WERI-Rb-1 (cell line): Measurements from ENCODE around the gene ZNF488.

ENCODE experiments used
- DNase-seq: peaks from one replicate; pipeline ENCODE4 v3.0.0-alpha.2; 2020
- H3K27ac ChIP-seq: fragments of 250-450 bp; sonication (Bioruptor Pico); 2 replicates; pipeline ENCODE4 v1.5.1; 2020; ENCODE audit warnings: mild to moderate bottlenecking, moderate library complexity
- H3K27me3 ChIP-seq: fragments of 250-450 bp; sonication (Bioruptor Pico); 2 replicates; pipeline ENCODE4 v1.5.1; 2021; ENCODE audit warnings: mild to moderate bottlenecking, low read depth, moderate library complexity; ENCODE audit not compliant: insufficient read depth, severe bottlenecking
- H3K36me3 ChIP-seq: fragments of 250-450 bp; sonication (Bioruptor Pico); 2 replicates; pipeline ENCODE4 v1.5.1; 2020; ENCODE audit warnings: mild to moderate bottlenecking, moderate library complexity
- H3K4me3 ChIP-seq: 2 replicates; pipeline ENCODE4 v1.5.1; 2011; ENCODE audit warnings: low read depth, mild to moderate bottlenecking, control low read depth, low read length
- H3K9me3 ChIP-seq: fragments of 250-450 bp; sonication (Bioruptor Pico); 2 replicates; pipeline ENCODE4 v1.5.1; 2021; ENCODE audit warnings: mild to moderate bottlenecking, moderate library complexity; ENCODE audit not compliant: severe bottlenecking
- CTCF ChIP-seq: IDR thresholded peaks from 2 replicates; pipeline ENCODE4 v1.5.1; 2011; ENCODE audit warnings: low read depth, mild to moderate bottlenecking, control low read depth, inconsistent platforms, low read length

ZNF488 gene

GRCh38 chr10:47350671-47351640 is 33.1 kb downstream of the ZNF488 start:
- TF ChIP-seq CTCF, result no peak

GRCh38 chr10:47349941-47350371 is 34.1 kb downstream of the ZNF488 start:
- Histone ChIP-seq H3K36me3 (peaks cover 56% of the 10 kb centered on the region), H3K27ac (peak overlapping the region; percentile 91), H3K9me3 (no peaks in the 10 kb centered on the region), H3K4me3 (peak overlapping the region; percentile 80), H3K27me3 (no peaks in the 10 kb centered on the region)
- peak; percentile 62 for DNase-seq
- peak; percentile 42 for TF ChIP-seq CTCF

More at GRCh38 chr10:47350671-47351640, 33.1 kb downstream of the ZNF488 start:
- H3K27ac ChIP-seq, result peak overlapping the region; percentile 91
- no peak for DNase-seq
- no peaks in the 10 kb centered on the region for H3K9me3 ChIP-seq
- H3K4me3 ChIP-seq, result peak overlapping the region; percentile 80
- H3K36me3 ChIP-seq, result peaks cover 66% of the 10 kb centered on the region
- no peaks in the 10 kb centered on the region for H3K27me3 ChIP-seq

- H3K9me3 ChIP-seq, result no peaks in the 10 kb centered on the region
- TF ChIP-seq CTCF, result no peak
- H3K36me3 ChIP-seq, result peaks cover 52% of the 10 kb centered on the region
- H3K4me3 ChIP-seq, result peak overlapping the region; percentile 80
- peak overlapping the region; percentile 91 for H3K27ac ChIP-seq
- no peak for DNase-seq
- H3K27me3 ChIP-seq, result no peaks in the 10 kb centered on the region
Measured at GRCh38 chr10:47349516-47349915, 34.6 kb downstream of the ZNF488 start.

- H3K9me3 ChIP-seq, result no peaks in the 10 kb centered on the region
- peak overlapping the region; percentile 80 for H3K4me3 ChIP-seq
- H3K27me3 ChIP-seq, result no peaks in the 10 kb centered on the region
- no peak for DNase-seq
- H3K36me3 ChIP-seq, result peaks cover 45% of the 10 kb centered on the region
- 0 out of 2 replicates have a peak, but pooled peaks have one; percentile 7 for TF ChIP-seq CTCF
- peak overlapping the region; percentile 91 for H3K27ac ChIP-seq
Measured at GRCh38 chr10:47348661-47349470, 35.2 kb downstream of the ZNF488 start.

GRCh38 chr10:47348138-47348651 is 35.9 kb downstream of the ZNF488 start, which contains the start of gene RBP3:
RBP3 (plus strand) TSS chr10:47348363; CDS start chr10:47348485, 122 bp downstream.
- Histone ChIP-seq H3K36me3 (peaks cover 38% of the 10 kb centered on the region), H3K27me3 (no peaks in the 10 kb centered on the region), H3K9me3 (no peaks in the 10 kb centered on the region), H3K27ac (peak within 1 kb of the TSS; percentile 91), H3K4me3 (peak within 1 kb of the TSS; percentile 80)
- DNase-seq, result peak; percentile 93
- no peak for TF ChIP-seq CTCF
